ENCODE measurements around the gene PXMP4. TPM values are rescaled to one million over a fixed set of nuclear protein-coding genes. Genes with fewer than 3 reads are reported as not detected.

The PXMP4 gene, protein sequence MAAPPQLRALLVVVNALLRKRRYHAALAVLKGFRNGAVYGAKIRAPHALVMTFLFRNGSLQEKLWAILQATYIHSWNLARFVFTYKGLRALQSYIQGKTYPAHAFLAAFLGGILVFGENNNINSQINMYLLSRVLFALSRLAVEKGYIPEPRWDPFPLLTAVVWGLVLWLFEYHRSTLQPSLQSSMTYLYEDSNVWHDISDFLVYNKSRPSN
- total RNA-seq (2022; extraction: Qiagen RNA extraction): 4.8 to 6.9 TPM (median 6.4 TPM) in 5 replicates

DNA sequence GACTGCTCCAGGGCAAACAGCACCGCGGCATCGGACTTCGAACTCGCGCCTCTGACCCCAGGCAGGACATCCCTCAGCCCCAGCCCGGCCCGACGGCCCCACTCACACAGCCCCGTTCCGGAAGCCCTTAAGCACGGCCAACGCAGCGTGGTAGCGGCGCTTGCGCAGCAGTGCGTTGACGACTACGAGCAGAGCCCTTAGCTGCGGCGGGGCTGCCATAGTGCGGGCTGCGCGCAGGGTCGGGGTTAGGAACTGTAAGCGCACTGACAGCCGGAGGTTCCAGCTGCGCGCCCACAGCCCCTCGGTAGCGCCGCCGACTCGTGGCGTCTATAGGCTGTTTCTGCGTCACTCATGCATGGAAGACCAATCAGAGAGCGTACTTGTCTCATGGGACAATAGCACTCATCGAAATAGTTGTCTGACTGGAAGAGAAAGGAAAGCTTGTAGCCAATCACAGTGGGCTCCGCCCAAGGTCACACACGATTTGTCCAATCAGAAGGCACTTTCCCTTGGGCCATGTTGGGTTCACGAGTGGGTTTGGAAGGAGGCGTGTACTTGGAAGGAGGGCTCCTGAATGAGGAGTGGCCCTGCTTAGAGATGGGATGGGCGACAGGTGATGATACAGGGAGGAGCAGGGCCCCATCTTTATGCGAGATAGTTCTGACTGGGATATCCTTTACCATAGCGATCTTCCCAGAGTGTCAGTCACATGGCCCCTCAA lies at the start of gene PXMP4:
PXMP4 (minus strand) TSS at position 322 of the 721 bp plus-strand sequence; CDS start at position 219, 103 bp downstream.

DNA sequence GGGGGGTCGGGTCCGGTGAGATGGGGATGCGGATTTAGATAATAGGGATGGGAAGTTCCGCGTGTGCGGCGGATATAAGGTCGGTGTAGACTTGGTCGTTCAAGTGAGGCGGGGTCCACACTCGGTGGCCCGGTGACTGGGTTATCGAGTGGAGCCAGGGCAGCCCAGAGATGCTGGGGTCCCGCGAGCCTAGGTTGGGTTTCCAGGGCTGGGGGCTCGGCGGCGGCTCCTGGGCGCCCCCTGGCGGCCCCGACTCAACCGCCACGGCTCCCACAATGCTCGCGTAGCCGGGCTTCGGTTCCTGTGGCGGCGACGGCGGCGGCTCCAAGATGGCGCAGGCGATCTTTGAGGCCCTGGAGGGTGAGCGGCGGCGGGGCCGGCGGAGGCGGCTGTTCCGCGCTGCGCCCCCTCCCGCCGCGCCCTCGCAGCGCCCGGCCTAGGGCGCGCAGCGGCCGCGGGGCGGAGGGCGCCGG lies 11.6 kb upstream of the PXMP4 start, which contains the start of gene ZNF341:
ZNF341 (plus strand) TSS at position 304 of the 473 bp plus-strand sequence; CDS start at position 330, 26 bp downstream.

DNA sequence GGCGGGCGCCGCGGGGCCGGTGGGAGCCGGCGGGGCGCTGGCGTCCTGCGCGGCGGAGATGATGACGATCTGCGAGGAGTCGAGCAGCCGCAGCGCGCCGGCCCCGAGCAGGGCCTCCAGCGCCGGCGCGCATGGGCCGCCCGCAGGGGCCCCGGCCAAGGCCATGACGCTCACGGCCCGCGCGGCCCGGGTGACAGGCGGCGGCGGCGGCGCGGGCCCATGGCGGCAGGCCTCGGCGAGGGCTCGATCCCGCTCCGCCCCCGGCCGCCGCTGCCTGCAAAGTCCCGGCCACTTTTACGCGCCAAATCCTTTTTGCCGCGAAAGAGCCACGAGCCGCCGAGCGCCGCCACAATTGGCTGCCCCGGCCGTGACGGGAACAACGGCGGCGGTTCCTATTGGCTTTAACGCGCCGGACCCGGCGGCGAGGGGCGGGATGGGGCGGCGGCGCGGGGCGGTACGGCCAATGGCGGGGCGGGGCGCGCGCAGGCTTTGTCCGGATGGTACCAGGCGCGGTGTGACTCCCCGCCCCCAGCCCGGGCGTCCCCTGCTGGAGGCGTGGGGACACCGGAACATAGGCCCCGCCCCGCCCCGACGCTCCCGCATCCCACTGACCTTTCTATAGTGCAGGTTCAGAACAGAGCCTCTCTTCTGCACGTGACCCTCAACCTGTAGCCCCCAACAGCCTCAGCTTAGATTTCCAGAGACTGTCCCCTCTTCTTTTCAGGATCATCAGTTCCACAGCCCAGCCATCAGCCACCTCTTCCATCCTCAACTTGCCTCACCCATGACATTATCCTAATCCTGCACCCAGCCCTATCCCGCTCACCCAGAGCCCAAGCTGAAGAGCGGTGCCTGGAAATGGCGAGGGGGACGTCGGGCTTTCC lies 33.8 kb downstream of the PXMP4 start, which contains the start of gene E2F1:
E2F1 (minus strand) TSS at position 286 of the 884 bp plus-strand sequence; CDS start at position 165, 121 bp downstream.

DNA sequence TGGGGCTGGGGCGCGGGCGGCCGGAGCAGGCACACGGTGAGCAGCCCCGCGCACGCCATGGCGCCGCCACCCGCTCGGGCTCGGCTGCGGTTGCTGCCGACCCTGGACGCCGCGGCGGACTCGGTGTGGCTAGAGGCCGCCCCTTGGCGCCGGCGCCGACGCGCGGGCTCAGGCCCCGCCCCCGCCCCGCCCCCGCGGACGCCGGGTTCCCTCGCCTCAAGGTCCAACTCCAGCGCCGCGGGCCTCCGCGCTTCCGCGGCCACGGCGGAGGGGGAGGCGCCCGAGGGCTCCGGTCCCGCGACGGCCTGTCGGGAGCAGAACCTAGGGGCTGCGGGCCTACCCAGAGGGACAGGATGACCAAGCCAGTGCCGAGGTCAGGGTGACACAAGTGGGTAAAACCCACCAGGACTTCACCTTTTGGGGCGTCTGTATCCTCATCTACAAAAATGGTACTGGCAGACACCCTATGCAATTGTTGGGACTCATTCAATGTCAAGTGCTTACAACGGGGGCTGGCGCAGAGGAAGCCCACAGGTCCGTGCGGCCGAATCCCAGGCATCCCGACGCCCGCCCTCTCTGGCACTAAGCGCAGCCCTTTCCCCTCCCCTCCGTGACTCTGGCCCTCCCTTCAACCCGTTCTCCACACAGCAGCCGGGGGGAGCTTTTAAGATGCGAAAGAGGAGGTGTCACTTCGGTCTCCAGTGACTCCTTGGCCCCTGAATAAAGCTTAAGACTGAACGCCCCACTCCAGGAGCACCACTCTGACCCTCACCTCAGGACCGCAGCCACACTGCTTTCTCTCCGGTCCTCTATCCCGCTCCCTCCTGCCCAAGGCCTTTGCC lies 45.6 kb downstream of the PXMP4 start, which contains the start of gene NECAB3:
NECAB3 (minus strand) TSS at position 135 of the 842 bp plus-strand sequence; CDS start at position 59, 76 bp downstream.

DNA sequence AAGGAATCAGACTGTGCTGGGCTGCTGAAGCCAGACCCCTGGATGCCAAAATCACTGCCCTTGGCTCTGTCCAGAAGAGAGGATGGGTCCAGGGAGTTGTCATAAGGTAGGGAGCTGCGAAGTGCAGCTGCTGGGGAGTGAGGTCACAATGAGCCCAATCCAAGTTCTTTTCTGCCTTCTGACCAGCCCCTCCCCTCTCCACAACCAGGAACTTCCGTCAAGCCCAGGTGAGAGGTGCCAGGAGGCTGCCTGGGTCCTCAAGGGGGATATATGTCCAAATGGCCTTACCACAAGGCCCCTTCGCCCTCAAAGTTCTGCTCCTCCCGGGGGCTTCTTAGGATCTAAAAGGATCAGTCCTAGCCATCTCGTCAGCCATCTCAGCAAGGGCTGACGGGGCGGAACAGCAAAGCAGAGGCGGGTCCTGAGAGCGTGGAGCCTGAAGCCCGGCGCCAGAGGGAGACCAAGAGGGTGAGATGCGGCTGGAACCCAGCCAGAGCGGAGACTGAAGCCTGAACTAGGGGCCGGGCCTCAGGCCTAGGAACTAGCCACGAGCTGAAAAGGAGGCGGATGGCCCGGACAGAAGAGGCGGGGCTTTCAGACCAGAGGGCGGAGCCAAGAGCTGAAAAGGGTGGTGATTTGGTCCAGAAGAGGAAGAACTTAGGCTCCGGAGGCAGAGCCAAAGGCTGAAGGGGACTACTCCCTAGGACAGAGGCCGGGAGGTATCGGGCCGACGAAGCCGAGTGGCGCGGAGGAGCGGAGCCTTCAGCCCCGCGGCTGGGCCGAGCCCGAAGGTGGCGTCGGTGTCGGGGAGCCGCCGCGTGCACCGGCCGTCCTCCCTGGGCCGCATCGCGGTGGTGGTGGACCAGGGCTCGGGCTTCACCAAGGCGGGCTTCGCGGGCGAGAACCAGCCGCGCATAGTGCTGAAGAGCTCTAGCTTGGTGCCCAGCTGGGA lies 53.5 kb downstream of the PXMP4 start, which contains the start of gene ACTL10:
ACTL10 (plus strand) TSS at position 651 of the 952 bp plus-strand sequence. CDS start 555 bp downstream, outside the sequence.

DNA sequence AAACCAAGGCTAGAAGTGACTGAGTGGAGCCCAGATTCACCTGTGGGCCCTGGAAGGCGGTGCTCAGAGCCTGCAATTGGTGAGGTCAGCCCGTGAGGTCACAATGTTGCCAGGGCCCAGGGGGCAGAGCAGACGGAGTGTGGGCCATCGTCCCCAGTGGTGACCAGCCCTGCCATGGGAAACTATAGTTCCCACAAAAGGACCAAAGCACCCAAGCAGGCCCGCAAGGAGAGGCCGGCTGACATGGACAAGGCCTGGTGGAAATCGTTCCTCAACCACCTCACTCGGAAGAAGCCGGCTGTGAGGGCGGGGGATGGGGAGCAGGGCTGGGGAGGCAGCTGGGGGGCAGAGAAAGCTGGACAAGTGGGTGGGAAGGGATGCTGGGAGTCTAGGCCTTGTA lies 57.9 kb downstream of the PXMP4 start, which contains the start of gene C20orf144:
C20orf144 (plus strand) TSS at position 156 of the 400 bp plus-strand sequence; CDS start at position 175, 19 bp downstream.

Other genes with a start within 250 kb of the PXMP4 start
- 4.6 to 5.8 TPM (median 5.6 TPM) in 5 replicates for gene CBFA2T2, start 230.2 kb downstream of the PXMP4 start, total RNA-seq (2022; extraction: Qiagen RNA extraction)
- gene C20orf144, start 58.0 kb downstream of the PXMP4 start, total RNA-seq (2022; extraction: Qiagen RNA extraction): 0.05 to 0.13 TPM (median 0.08 TPM) in 5 replicates
- 0.06 TPM in 2 of 5 replicates, not detected in the others for gene ACTL10, start 53.4 kb downstream of the PXMP4 start, total RNA-seq (2022; extraction: Qiagen RNA extraction)
- 9.1 to 12.8 TPM (median 11.3 TPM) in 5 replicates for gene NECAB3, start 45.9 kb downstream of the PXMP4 start, total RNA-seq (2022; extraction: Qiagen RNA extraction)
- 22.3 to 29.6 TPM (median 27.4 TPM) in 5 replicates for gene E2F1, start 33.9 kb downstream of the PXMP4 start, total RNA-seq (2022; extraction: Qiagen RNA extraction)
- 3.1 to 4.2 TPM (median 3.7 TPM) in 5 replicates for gene ZNF341, start 11.7 kb upstream of the PXMP4 start, total RNA-seq (2022; extraction: Qiagen RNA extraction)
- 140 to 159 TPM (median 152 TPM) in 5 replicates for gene CHMP4B, start 91.0 kb upstream of the PXMP4 start, total RNA-seq (2022; extraction: Qiagen RNA extraction)